IPS-18c (cell line): ENCODE data around the gene ORC5.
"Not testable (repeated sequence)": the region's sequence is repeated elsewhere in the genome, so short reads cannot be mapped to it uniquely, and the experiment has no call there.

Experiments used
- H3K4me3 ChIP-seq: 2 replicates; pipeline ENCODE4 v1.7.0; 2013; ENCODE audit warnings: low read depth, mild to moderate bottlenecking, low read length, moderate library complexity; ENCODE audit not compliant: insufficient read depth
- H3K9me3 ChIP-seq: one replicate; pipeline ENCODE4 v1.6.1; 2013; ENCODE audit warnings: mild to moderate bottlenecking, low read length, moderate library complexity; ENCODE audit not compliant: control insufficient read depth, insufficient read depth

ORC5 gene

DNA sequence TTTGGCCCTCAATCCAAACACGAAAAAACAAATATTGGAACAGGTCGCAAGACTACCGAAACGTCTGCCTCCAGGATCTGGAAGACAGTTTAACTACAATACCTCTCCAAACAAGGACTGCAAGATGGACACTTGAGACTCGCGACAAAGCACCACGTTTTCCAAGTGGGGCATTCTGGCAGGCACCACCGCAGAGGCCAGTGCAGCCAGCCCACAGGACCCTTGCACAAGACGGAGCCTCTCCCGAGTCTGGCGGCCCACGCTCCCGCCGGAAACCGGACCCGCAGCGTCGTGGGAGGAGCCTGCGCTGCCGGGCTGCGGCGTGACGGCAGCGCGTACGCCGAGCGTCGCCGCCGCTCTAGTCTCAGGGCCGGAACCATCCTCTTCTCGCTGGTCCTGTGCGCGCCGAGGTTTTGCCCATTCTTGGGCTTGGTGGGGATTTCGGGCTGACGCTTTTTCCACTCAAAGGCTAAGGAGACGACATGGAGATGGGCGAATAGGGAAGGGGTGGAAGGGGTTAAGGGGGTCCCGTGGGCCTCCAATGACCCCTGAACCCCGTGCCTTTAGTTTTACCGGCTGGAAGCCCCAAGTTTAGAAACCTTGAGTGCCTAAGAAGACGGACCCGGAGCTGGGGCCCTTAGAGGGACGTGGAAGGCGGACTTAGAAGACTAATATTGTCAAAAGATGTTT is at the start of gene ORC5:
ORC5 (minus strand) TSS at position 283 of the 690 bp plus-strand sequence; CDS start at position 174, 109 bp downstream.
- H3K4me3 ChIP-seq: peak within 1 kb of the TSS; percentile 93

DNA sequence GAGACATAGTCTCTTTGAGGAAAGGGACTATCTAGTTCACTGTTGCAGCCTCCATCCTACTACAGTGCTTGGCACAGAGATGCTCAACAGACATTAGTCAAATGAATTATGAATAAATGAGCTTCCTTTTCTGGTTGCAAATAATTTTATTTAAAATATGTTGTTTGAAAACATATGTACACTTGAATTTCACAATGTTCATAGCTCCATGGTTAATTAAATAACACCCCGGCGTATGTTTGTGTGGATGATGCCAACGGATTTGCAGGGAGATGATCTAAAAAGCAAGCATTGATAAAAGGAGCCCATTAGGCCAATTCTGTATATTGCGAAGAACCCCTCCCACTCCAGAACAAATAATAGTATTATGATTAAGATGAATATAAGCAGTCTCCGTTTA is 47.8 kb upstream of the ORC5 start:
- Histone ChIP-seq H3K4me3 (no peak overlapping the region), H3K9me3 (peaks cover 2% of the 10 kb centered on the region)

More for the DNA sequence above, at the start of gene ORC5:
- no peaks in the 10 kb centered on the region for H3K9me3 ChIP-seq

DNA sequence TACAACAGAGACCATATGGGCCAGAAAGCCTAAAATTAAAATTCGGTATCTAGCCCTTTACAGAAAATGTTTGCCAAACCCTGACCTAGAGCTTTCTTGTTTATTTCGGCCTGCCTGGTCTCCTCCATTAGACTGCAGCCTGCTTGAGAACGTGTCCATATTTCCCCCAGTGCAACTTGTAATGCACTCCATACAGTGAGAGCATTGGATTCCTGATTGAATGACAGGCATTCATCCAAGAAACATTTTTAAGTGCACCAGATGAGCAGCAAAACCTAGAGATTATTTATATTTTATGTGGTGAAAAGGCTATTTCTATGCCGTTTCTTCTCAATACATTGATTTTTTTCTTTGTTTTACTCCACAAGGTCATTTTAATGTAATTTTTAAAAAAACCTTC is 47.4 kb upstream of the ORC5 start:
- H3K4me3 ChIP-seq: no peak overlapping the region
- H3K9me3 ChIP-seq: peaks cover 2% of the 10 kb centered on the region

DNA sequence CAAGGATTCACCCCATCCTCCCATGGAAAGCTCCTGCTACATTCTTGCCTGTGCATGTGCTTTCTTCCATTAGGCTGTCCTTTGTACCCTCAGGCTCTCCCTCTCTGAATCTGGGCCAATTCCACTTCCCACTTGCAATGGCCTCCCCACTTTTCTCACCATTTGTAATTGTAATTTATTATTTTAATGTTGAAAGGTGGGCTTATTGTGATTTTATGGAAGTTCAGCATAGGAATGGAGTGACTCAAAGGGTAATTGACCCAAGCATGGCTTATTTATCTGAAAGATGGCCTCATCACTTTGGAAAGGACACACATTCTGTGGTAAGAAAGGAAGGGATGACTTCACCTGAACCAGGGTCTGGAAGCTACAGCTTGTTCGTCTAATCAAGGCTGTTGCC is 46.9 kb upstream of the ORC5 start:
- Histone ChIP-seq H3K9me3 (peaks cover 2% of the 10 kb centered on the region), H3K4me3 (no peak overlapping the region)

DNA sequence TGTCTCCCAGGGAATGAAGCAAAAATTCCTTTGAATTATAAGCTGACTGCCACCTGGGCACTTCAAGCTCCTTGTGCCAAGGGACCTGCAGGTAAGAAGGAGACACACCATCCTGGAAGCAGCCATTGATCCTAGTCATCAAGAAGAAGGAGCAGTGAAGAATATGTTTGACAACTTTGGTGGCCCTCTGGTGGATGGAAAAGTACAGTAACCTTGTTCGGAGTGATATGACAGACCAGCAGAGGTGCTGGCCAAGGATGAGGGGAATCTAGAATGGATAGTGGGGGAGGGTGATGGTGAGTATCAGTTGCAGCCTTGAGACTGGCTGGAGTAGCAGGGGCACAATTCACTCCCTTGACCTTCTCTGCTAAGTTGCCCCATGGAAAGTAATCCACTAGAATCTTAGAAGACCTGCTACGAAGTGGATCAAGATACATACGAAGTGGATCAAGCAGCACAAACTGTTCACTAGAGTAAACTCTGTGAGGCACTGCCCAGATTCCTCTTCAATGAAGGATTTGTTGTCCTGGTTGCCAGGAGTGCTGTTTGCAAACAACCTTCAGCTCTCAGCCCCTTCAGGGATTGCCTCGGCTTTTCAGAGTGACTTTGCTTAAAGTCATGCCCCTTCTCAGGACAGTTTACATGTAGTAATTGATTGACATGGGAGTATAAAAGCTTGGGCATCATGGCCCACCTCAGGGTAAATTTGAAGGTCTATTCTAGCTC is 44.8 kb upstream of the ORC5 start:
- no peak overlapping the region for H3K4me3 ChIP-seq

DNA sequence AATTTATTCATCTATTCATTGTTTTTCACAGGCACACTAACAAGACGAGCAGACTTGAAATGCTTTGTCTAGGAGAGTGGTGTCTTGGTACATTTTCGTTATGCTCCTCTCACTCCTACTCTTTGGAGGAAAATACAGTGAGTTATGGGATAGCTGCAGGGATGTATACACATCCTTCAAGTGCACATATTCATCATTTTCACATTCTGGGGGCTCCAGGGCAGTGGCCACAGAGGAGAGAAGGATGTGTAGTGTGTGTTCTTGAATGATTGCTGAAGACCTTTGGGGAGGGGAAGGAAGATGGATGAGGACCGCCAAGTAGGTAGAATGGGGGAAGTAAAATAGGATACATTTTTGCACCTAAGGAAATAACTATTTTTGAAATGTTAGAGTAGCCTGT is 34.8 kb upstream of the ORC5 start:
- no peaks in the 10 kb centered on the region for H3K9me3 ChIP-seq
- no peak overlapping the region for H3K4me3 ChIP-seq

More for the DNA sequence above, 44.8 kb upstream of the ORC5 start:
- H3K9me3 ChIP-seq: peaks cover 2% of the 10 kb centered on the region

DNA sequence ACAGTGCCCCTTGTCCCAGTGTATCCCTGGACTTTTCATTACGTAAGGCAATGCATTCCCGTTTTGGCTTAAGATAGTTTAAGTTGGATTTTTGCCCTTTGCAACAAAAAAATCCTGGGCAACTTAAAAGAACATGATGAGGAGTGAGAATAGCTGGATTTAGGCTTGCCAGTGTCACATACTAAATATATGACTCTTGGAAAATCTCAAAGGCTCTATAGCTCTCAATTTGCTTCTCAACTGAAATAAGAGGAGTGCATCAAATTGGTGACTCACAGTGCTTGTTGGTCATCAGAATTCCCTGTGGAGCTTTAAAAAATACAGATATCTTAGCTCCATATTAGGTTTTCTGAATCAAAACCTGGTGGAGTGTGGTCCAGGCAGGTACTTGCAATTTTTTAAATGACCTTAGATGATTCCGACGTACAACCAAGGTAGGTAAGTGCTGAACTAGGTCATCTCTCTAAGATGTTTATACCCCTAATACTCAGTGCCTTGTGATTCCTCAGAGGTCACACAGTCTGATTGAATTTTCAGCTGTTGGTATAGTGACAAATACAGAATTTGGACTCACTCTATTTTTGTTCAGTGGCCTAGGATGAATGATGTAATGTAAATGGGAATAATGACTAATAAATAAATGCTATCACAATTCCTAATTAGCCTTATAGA is 33.9 kb upstream of the ORC5 start:
- H3K9me3 ChIP-seq: no peaks in the 10 kb centered on the region
- no peak overlapping the region for H3K4me3 ChIP-seq

DNA sequence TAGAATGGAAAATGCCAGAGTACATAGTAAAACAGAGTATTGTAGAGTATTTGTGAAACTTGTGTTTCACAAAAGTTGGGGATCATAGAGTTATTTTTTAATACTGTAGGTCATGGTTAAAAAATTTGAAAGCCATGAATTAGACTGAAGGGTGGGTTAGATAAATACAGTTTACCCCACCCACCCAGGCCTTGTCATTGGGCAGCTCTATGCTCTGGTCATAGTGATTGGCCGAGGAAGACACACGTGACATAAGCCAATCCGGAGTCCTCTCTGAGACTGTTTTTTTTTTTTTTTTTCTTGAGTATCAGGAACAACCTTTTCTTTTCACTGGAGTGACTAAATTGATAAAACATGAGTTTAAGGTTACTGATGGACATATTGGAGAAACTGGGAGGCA is 33.3 kb upstream of the ORC5 start:
- H3K9me3 ChIP-seq: no peaks in the 10 kb centered on the region
- no peak overlapping the region for H3K4me3 ChIP-seq

DNA sequence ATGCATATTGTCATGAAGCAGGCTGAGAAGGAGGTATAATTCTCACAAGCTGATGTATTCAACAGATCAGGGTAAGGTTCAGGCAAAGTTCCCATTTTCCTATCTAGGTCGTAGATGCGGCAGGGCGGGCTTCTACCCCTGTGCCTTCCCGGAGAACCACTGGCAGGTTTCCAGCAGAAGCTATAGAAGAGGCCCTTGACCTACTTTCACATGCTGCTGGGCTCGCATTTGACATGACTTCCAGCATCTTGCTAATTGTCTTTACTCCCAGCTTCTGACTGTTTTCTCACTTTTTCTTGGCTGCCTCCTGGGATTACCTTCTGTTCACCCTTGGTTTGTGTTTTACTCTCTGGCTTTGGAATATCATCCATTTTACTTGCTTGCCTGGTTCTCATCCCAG is 32.6 kb upstream of the ORC5 start:
- H3K4me3 ChIP-seq: no peak overlapping the region

DNA sequence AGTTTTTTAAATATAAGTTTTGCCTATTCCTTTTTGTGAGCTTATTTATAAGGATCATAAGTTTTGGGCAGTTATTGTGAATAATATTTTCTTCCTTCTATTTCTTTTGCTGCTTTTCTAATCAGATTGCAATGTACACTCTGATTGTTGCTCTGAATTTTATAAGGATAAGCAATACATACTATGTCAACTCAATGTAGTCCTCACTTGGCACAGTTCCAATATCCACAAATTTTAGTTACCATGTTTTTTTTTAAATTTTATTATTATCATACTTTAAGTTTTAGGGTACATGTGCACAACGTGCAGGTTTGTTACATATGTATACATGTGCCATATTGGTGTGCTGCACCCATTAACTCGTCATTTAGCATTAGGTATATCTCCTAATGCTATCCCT is 27.2 kb upstream of the ORC5 start:
- H3K9me3 ChIP-seq, H3K4me3 ChIP-seq: not testable (repeated sequence)

More for the DNA sequence above, 32.6 kb upstream of the ORC5 start:
- H3K9me3 ChIP-seq: no peaks in the 10 kb centered on the region

DNA sequence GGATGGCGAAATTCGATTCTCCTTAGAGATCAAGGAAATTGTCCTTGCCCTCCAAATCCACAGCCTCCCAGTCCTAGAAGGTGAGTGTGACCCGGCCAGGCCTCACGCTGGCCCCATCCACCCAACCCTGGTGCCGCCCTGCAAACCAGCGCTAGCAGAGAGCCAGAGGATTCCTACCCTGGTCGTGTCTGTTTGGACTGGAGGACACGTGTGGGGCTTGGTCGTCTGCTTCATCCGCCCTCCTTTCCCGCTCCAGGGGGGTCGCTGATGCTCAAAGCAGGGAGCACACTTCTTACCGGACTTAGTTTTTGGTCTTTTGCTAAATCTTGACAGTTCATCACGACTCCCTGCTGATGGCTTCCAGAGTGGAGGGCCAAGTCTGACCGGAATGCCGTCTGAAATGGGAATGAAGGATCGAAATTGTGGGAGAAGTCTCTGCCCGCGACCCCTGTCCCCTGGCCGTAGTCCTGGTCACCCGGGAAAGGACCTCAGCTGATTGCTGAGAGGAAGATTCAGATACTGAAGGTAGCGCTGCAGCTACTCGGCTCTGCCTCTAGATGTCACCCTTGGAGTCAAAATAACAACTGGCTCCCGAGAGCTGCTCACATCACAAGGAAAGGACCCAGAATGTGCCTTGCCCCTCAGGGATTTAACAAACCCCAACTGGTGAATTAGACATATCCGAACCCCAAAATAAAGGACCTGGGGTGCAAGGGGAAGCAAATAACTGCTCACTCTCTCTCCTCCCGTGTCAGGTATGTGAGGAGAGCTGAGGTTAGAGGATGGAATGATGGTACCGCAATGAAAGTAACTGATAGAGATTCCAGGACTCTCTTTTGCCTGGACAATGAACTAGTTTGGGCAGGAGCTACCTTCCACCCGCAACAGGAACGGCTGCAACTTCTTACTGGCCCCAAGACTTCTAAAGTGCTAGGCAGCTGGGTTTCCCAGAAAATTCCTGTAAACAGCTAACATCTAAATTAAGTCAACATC is 23.5 kb upstream of the ORC5 start:
- Histone ChIP-seq H3K4me3 (no peak overlapping the region), H3K9me3 (no peaks in the 10 kb centered on the region)

DNA sequence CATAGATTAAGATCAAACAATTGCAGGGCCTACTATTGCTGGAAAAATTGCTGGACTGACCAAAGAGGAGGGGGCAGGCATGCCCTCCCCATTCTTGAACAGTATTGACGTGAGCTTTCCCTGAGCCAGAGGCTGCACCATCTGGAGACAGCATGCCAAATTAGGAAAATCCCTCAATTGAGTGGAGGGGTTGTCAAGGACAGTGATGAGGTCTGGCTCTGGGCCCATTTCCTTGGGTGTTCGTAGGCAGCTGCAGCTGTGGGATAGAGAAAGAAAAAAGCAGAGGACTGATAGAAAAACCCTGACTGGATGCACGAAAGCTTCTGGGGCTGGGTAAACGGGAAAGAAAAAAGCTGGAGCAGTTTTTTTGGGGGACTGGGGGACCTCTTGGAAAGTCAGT is 22.8 kb upstream of the ORC5 start:
- H3K4me3 ChIP-seq: no peak overlapping the region

DNA sequence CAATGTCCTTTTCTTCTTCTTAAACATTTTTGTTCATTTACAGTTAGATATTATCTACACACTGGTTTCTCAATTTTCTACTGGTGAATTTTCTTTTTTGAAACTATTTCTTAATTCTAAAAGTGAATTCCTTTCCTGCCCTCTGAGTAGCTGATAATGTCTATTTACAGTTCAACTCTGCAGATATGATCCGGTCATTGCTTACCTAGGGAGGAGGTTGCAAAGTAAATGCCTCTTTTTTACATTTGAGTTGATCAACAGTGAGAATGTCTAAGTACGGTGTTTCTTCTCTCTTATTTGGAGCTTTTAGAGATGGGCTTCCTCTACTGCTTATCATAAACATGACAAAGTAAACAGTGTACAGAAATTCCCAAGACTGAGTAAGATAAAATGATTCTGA is 20.6 kb upstream of the ORC5 start:
- Histone ChIP-seq H3K4me3 (no peak overlapping the region), H3K9me3 (no peaks in the 10 kb centered on the region)

More for the DNA sequence above, 22.8 kb upstream of the ORC5 start:
- H3K9me3 ChIP-seq: no peaks in the 10 kb centered on the region

DNA sequence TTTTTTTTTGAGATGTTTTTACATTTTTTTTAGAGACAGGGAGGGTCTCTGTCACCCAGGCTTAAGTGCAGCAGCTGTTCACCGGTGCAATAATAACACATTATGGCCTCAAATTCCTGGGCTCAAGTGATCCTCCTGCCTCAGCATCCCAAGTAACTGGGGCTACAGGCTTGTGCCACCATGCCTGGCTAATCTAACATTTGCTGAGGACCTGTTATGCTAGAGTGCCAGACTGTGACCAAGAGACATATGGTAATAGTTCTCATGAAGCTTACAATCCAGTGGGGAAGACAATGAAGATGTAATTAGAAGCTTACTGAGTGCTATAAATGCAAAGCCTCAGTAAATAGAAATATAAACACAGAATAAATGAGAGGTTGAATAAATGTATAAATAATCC is 17.6 kb upstream of the ORC5 start:
- Histone ChIP-seq H3K9me3 (no peaks in the 10 kb centered on the region), H3K4me3 (no peak overlapping the region)

DNA sequence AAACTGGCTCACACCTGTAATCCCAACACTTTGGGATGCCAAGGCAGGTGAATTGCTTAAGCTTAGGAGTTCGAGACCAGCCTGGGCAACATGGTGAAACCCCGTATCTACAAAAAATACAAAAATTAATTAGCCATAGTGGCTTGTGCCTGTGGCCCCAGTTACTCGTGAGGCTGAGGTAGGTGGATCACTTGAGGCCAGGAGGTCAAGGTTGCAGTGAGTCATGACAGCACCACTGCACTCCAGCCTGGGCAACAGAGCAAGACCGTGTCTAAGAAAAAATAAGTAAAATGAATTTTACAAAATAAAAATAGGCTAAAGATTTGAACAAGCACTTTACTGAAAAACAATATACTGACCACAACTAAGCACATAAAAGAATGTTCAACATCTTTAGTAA is 9.8 kb upstream of the ORC5 start:
- Histone ChIP-seq H3K9me3 (peaks cover 2% of the 10 kb centered on the region), H3K4me3 (no peak overlapping the region)

DNA sequence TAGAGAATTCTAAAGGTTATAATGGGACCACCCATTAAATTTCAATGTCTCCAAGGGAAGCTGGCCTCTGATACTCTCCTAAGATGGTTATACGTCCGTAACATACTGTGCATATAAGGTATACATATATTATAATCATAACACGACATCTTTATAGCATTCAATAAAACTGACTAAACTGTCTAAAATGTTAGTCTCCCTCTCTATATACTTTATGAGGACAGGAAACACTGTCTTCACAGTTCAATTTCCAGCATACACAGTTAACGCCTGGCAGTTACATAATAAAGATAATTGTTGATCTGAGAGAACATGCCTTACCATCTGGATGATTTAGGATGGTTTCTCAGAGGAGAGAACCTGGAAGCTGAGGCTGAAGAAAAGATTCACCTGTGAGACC is 1.2 kb upstream of the ORC5 start:
- Histone ChIP-seq H3K9me3 (no peaks in the 10 kb centered on the region), H3K4me3 (no peak overlapping the region)

DNA sequence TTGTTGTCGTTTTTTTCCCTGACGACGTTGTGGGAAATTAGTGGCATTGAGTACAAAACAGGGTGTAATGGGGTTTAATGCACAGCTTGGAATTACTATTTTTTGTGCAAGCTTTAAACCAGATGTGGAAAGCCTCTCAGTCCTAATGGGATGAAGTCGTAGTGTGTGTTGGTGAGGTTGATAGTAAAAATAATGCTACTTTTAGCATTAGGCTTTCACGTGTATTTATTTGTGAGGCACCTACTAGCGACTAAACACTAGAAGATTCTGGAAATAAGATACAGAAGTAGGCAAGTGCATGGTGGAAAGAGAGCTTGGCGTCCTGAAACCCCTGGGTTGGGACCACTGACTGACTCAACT is 588 bp upstream of the ORC5 start:
- H3K4me3 ChIP-seq: peak overlapping the region; percentile 93; the same call in 1 of the 2 replicates
- H3K9me3 ChIP-seq: no peaks in the 10 kb centered on the region
